NB4 (cell line): ENCODE measurements around the gene FXR2.

Experiments used
- CTCF ChIP-seq: IDR thresholded peaks from one replicate; pipeline ENCODE4 v1.5.1; 2012; ENCODE audit warnings: low read depth, low read length
- MYC ChIP-seq: IDR thresholded peaks from 2 replicates; pipeline ENCODE4 v1.6.1; 2011; ENCODE audit warnings: low read depth, low read length
- POLR2A ChIP-seq: IDR thresholded peaks from 2 replicates; pipeline ENCODE4 v1.6.1; 2011; ENCODE audit warnings: mild to moderate bottlenecking; ENCODE audit not compliant: insufficient read length; ENCODE audit errors: extremely low read depth
- TF ChIP-seq, protein P1 (sequence below): IDR thresholded peaks from 2 replicates; pipeline ENCODE4 v1.6.1; 2011; ENCODE audit warnings: low read depth, low read length

DNA sequence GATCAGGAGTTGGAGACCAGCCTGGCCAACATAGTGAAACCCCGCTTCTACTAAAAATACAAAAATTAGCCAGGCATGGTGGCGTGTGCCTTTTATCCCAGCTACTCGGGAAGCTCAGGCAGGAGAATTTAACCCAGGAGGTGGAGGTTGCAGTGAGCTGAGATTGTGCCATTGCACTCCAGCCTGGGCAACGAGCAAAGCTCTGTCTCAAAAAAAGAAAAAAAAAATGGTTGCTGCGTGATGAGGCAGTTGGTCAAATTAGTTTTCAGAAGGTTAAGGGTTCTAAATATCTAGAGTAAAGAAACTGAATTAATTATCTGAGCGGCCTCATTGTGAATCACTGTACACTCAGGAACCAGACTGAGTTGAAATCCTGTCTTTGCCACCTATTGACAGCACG, 38.7 kb downstream of the FXR2 start:
- TF ChIP-seq POLR2A (no peak), CTCF (no peak), MYC (no peak)
- TF ChIP-seq, protein P1, sequence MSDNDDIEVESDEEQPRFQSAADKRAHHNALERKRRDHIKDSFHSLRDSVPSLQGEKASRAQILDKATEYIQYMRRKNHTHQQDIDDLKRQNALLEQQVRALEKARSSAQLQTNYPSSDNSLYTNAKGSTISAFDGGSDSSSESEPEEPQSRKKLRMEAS = no peak
